Naive thymus-derived CD8-positive, alpha-beta T cell (primary cell): ENCODE data around the gene TCERG1L. TPM values are rescaled to one million over a fixed set of nuclear protein-coding genes. Genes with fewer than 3 reads are reported as not detected.

Experiments used
- ATAC-seq, 2 donors: fragments of 150-1000 bp; cut with Tn5 transposase in 1 of 2; sonication (Bioruptor Pico), chemical (Tn5 transposase) in 1 of 2; 1 replicate in 1 of 2; 2 replicates in 1 of 2; pipeline ENCODE4 v1.10.0; 2021; ENCODE audit warnings: mild to moderate bottlenecking in 2 of 2, moderate library complexity in 2 of 2
- POLR2A ChIA-PET: fragments of 350-600 bp; sonication (Branson Sonifier 250); formaldehyde crosslinking; loops from one replicate; lab custom pipeline; 2021; ENCODE audit warnings: antibody characterized with exemption; lab: Charles Lee
- DNase-seq, 10 donors: peaks; one replicate each; pipeline versions ENCODE4 v3.0.0 to v3.0.0-alpha.2; 2020 to 2022
- H3K27ac Mint-ChIP-seq, 10 donors: one replicate each; pipeline ENCODE4 v1.8.0; 2020 to 2022; ENCODE audit warnings: mild to moderate bottlenecking in 10 of 10, mixed read lengths in 10 of 10, moderate library complexity in 4 of 10, inconsistent platforms in 1 of 10
- H3K27me3 Mint-ChIP-seq, 5 donors: one replicate each; pipeline ENCODE4 v1.8.0; 2021 to 2022; ENCODE audit warnings: mixed read lengths in 5 of 5
- H3K36me3 Mint-ChIP-seq, 3 donors: one replicate each; pipeline ENCODE4 v1.8.0; 2020 to 2022; ENCODE audit warnings: mixed read lengths in 3 of 3, mild to moderate bottlenecking in 2 of 3, inconsistent platforms in 1 of 3
- H3K4me1 Mint-ChIP-seq, 4 donors: one replicate each; pipeline ENCODE4 v1.8.0; 2021 to 2022; ENCODE audit warnings: mixed read lengths in 4 of 4
- H3K4me3 Mint-ChIP-seq, 10 donors: one replicate each; pipeline ENCODE4 v1.8.0; 2020 to 2022; ENCODE audit warnings: mild to moderate bottlenecking in 10 of 10, mixed read lengths in 10 of 10, moderate library complexity in 6 of 10, inconsistent platforms in 1 of 10
- H3K9me3 Mint-ChIP-seq, 9 donors: one replicate each; pipeline ENCODE4 v1.8.0; 2020 to 2022; ENCODE audit warnings: mixed read lengths in 9 of 9, mild to moderate bottlenecking in 3 of 9, inconsistent platforms in 1 of 9, moderate library complexity in 1 of 9
- polyA plus RNA-seq, 3 donors: library from polyadenylated mRNA; unstranded; fragments of 300-500 nt; fragmentation: Illumina TruSeq; gene quantifications; one replicate each; pipeline ENCODE4 v1.2.3, GENCODE V29; 2021
- total RNA-seq, 8 experiments: library from RNA in 2 of 8; stranded (reverse) in 2 of 8; gene quantifications; one replicate each; pipeline ENCODE4 v1.2.3 and lab custom pipeline; 2021 to 2026

TCERG1L gene
- total and polyA plus RNA-seq, 5 experiments from 2014 or later = 0.14 to 0.27 TPM; not detected in 3

GRCh38 chr10:131264110-131264788 lies 47.3 kb downstream of the TCERG1L start:
- Mint-ChIP-seq H3K27me3 (peaks cover 0 to 17% (median 3%) of the 10 kb centered on the region in 5 donors), H3K4me1 (no peaks in the 10 kb centered on the region), H3K9me3 (no peaks in the 10 kb centered on the region), H3K4me3 (no peak overlapping the region), H3K27ac (no peak overlapping the region), H3K36me3 (no peaks in the 10 kb centered on the region)
- POLR2A ChIA-PET = no interaction called here
- ATAC-seq (no peak), DNase-seq (peak in 1 of 10 donors; percentile 37)

GRCh38 chr10:131261890-131262475 lies 49.5 kb downstream of the TCERG1L start:
- no peak for DNase-seq
- POLR2A ChIA-PET = no interaction called here
- peaks cover 0 to 17% (median 3%) of the 10 kb centered on the region in 5 donors for H3K27me3 Mint-ChIP-seq

GRCh38 chr10:131260452-131261211 lies 50.9 kb downstream of the TCERG1L start:
- Mint-ChIP-seq H3K4me3 (no peak overlapping the region), H3K4me1 (no peaks in the 10 kb centered on the region), H3K27ac (no peak overlapping the region), H3K9me3 (no peaks in the 10 kb centered on the region), H3K36me3 (no peaks in the 10 kb centered on the region), H3K27me3 (peaks cover 0 to 17% (median 3%) of the 10 kb centered on the region in 5 donors)
- ATAC-seq = no peak
- POLR2A ChIA-PET = no interaction called here
- peak in 1 of 10 donors; percentile 63 for DNase-seq

More at GRCh38 chr10:131261890-131262475, 49.5 kb downstream of the TCERG1L start:
- no peak for ATAC-seq
- Mint-ChIP-seq H3K36me3 (no peaks in the 10 kb centered on the region), H3K4me3 (no peak overlapping the region), H3K9me3 (no peaks in the 10 kb centered on the region), H3K27ac (no peak overlapping the region), H3K4me1 (no peaks in the 10 kb centered on the region)

- no peak for ATAC-seq
These were observed 51.5 kb downstream of the TCERG1L start for GRCh38 chr10:131260031-131260430.

GRCh38 chr10:131259535-131259934 lies 52.0 kb downstream of the TCERG1L start:
- no peak for DNase-seq
- POLR2A ChIA-PET = no interaction called here
- no peak overlapping the region for H3K27ac Mint-ChIP-seq

More at GRCh38 chr10:131260031-131260430, 51.5 kb downstream of the TCERG1L start:
- POLR2A ChIA-PET = no interaction called here
- Mint-ChIP-seq H3K4me1 (no peaks in the 10 kb centered on the region), H3K27me3 (peaks cover 0 to 20% (median 3%) of the 10 kb centered on the region in 5 donors), H3K36me3 (no peaks in the 10 kb centered on the region), H3K4me3 (no peak overlapping the region), H3K9me3 (no peaks in the 10 kb centered on the region), H3K27ac (no peak overlapping the region)
- DNase-seq = no peak

GRCh38 chr10:131258256-131258655 lies 53.3 kb downstream of the TCERG1L start:
- Mint-ChIP-seq H3K4me1 (no peaks in the 10 kb centered on the region), H3K4me3 (no peak overlapping the region), H3K27me3 (peaks cover 0 to 38% (median 6%) of the 10 kb centered on the region in 5 donors), H3K9me3 (no peaks in the 10 kb centered on the region), H3K27ac (no peak overlapping the region), H3K36me3 (no peaks in the 10 kb centered on the region)
- POLR2A ChIA-PET = no interaction called here
- ATAC-seq (no peak), DNase-seq (peak in 1 of 10 donors; percentile 45)

More at GRCh38 chr10:131259535-131259934, 52.0 kb downstream of the TCERG1L start:
- no peak for ATAC-seq
- H3K27me3 Mint-ChIP-seq = peaks cover 0 to 25% (median 3%) of the 10 kb centered on the region in 5 donors
- no peaks in the 10 kb centered on the region for H3K4me1 Mint-ChIP-seq
- H3K9me3 Mint-ChIP-seq = no peaks in the 10 kb centered on the region
- no peak overlapping the region for H3K4me3 Mint-ChIP-seq
- H3K36me3 Mint-ChIP-seq = no peaks in the 10 kb centered on the region

- H3K36me3 Mint-ChIP-seq = no peaks in the 10 kb centered on the region
- H3K27ac Mint-ChIP-seq = no peak overlapping the region
- no peak for DNase-seq
- H3K27me3 Mint-ChIP-seq = peaks cover 0 to 50% (median 12%) of the 10 kb centered on the region in 5 donors
- peaks cover 0 to 3% (median 0%) of the 10 kb centered on the region in 4 donors for H3K4me1 Mint-ChIP-seq
- no peaks in the 10 kb centered on the region for H3K9me3 Mint-ChIP-seq
- no peak for ATAC-seq
- POLR2A ChIA-PET = no interaction called here
- H3K4me3 Mint-ChIP-seq = no peak overlapping the region
These were observed 54.5 kb downstream of the TCERG1L start for GRCh38 chr10:131257027-131257426.

- Mint-ChIP-seq H3K27ac (no peak overlapping the region), H3K36me3 (no peaks in the 10 kb centered on the region), H3K4me1 (peaks cover 0 to 3% (median 0%) of the 10 kb centered on the region in 4 donors), H3K27me3 (peaks cover 0 to 48% (median 16%) of the 10 kb centered on the region in 5 donors), H3K9me3 (no peaks in the 10 kb centered on the region), H3K4me3 (no peak overlapping the region)
- POLR2A ChIA-PET = no interaction called here
- ATAC-seq (no peak), DNase-seq (no peak)
These were observed 56.7 kb downstream of the TCERG1L start for GRCh38 chr10:131254859-131255252.

- POLR2A ChIA-PET = no interaction called here
- ATAC-seq = no peak
- no peak overlapping the region for H3K27ac Mint-ChIP-seq
- no peak for DNase-seq
- H3K36me3 Mint-ChIP-seq = no peaks in the 10 kb centered on the region
- peaks cover 0 to 48% (median 16%) of the 10 kb centered on the region in 5 donors for H3K27me3 Mint-ChIP-seq
- peaks cover 0 to 3% (median 0%) of the 10 kb centered on the region in 4 donors for H3K4me1 Mint-ChIP-seq
- H3K9me3 Mint-ChIP-seq = no peaks in the 10 kb centered on the region
- H3K4me3 Mint-ChIP-seq = no peak overlapping the region
These were observed 57.3 kb downstream of the TCERG1L start for GRCh38 chr10:131253931-131254858.

GRCh38 chr10:131252567-131253276 lies 58.8 kb downstream of the TCERG1L start:
- no peak for DNase-seq
- no peak overlapping the region for H3K4me3 Mint-ChIP-seq
- POLR2A ChIA-PET = no interaction called here
- H3K27me3 Mint-ChIP-seq = peaks cover 0 to 48% (median 16%) of the 10 kb centered on the region in 5 donors
- H3K36me3 Mint-ChIP-seq = no peaks in the 10 kb centered on the region
- H3K27ac Mint-ChIP-seq = peak overlapping the region in 1 of 10 donors; percentile 15
- no peak for ATAC-seq
- peaks cover 0 to 3% (median 0%) of the 10 kb centered on the region in 4 donors for H3K4me1 Mint-ChIP-seq
- no peaks in the 10 kb centered on the region for H3K9me3 Mint-ChIP-seq

- H3K36me3 Mint-ChIP-seq = no peaks in the 10 kb centered on the region
- POLR2A ChIA-PET = no interaction called here
- no peak overlapping the region for H3K27ac Mint-ChIP-seq
- H3K4me1 Mint-ChIP-seq = peaks cover 0 to 3% (median 0%) of the 10 kb centered on the region in 4 donors
- no peak for ATAC-seq
- H3K9me3 Mint-ChIP-seq = no peaks in the 10 kb centered on the region
- DNase-seq = no peak
- H3K27me3 Mint-ChIP-seq = peaks cover 0 to 48% (median 16%) of the 10 kb centered on the region in 5 donors
- no peak overlapping the region for H3K4me3 Mint-ChIP-seq
These were observed 60.4 kb downstream of the TCERG1L start for GRCh38 chr10:131251146-131251541.
